Kidney (tissue), 22 donors: ENCODE measurements around the gene BCL6. TPM values are rescaled to one million over a fixed set of nuclear protein-coding genes. Genes with fewer than 3 reads are reported as not detected.

Experiments used
- DNase-seq, 5 donors: peaks; one replicate each; pipeline ENCODE4 v3.0.0-alpha.2; 2013 to 2020
- FAIRE-seq: peaks from 2 replicates; lab custom pipeline; 2012; peaks lifted over from hg19 to GRCh38; lab: Jason Lieb, UNC
- H3K27ac ChIP-seq, 2 donors: one replicate each; pipeline ENCODE4 v1.7.0; 2013; ENCODE audit warnings: low read depth in 2 of 2, low read length in 2 of 2, inconsistent platforms in 1 of 2
- H3K27me3 ChIP-seq: one replicate; pipeline ENCODE4 v1.7.1; 2013; ENCODE audit warnings: low read length, inconsistent platforms; ENCODE audit not compliant: control insufficient read depth, insufficient read depth
- H3K36me3 ChIP-seq, 3 donors: one replicate each; pipeline versions ENCODE4 v1.7.0 to v1.7.1; 2013; ENCODE audit warnings: low read length in 3 of 3, control low read depth in 1 of 3, inconsistent platforms in 1 of 3; ENCODE audit not compliant: insufficient read depth in 3 of 3, control insufficient read depth in 2 of 3
- H3K4me1 ChIP-seq, 3 donors: one replicate each; pipeline versions ENCODE4 v1.7.0 to v1.7.1; 2013; ENCODE audit warnings: low read length in 3 of 3, inconsistent platforms in 1 of 3, low read depth in 1 of 3; ENCODE audit not compliant: control insufficient read depth in 2 of 3, insufficient read depth in 2 of 3
- H3K4me3 ChIP-seq, 3 donors: one replicate each; pipeline versions ENCODE4 v1.7.0 to v1.8.1; 2013; ENCODE audit warnings: low read length in 3 of 3, control low read depth in 1 of 3, inconsistent platforms in 1 of 3
- H3K9ac ChIP-seq, 3 donors: one replicate each; pipeline versions ENCODE4 v1.7.0 to v1.7.1; 2013; ENCODE audit warnings: low read length in 3 of 3, control low read depth in 1 of 3, inconsistent platforms in 1 of 3
- H3K9me3 ChIP-seq, 3 donors: one replicate each; pipeline versions ENCODE4 v1.7.0 to v1.7.1; 2013; ENCODE audit warnings: low read length in 3 of 3, control low read depth in 1 of 3, inconsistent platforms in 1 of 3; ENCODE audit not compliant: control insufficient read depth in 2 of 3, insufficient read depth in 1 of 3
- CTCF ChIP-seq: IDR thresholded peaks from 3 replicates; pipeline ENCODE4 v1.5.1; 2012; ENCODE audit warnings: mild to moderate bottlenecking, moderate library complexity, borderline replicate concordance; ENCODE audit not compliant: insufficient read depth; ENCODE audit errors: extremely low read depth
- intact Hi-C: fragments of 100-400 bp; cut with DNase I; formaldehyde crosslinking; loops from one replicate; pipeline ENCODE4 v1.11.1; 2022
- long read RNA-seq, 10 donors: library from polyadenylated mRNA in 1 of 10; unstranded in 1 of 10; transcript quantifications; one replicate each; pipeline ENCODE4 v2.0.0 and lab custom pipeline, GENCODE V29; 2021 to 2026
- polyA plus RNA-seq: library from polyadenylated mRNA; stranded (reverse); fragments of 350-450 nt; fragmentation: Illumina TruSeq; extraction: RNeasy Lipid Tissue Mini Kit (QIAGEN cat#74804); gene quantifications from one replicate; pipeline ENCODE4 v1.2.3, GENCODE V29; 2014; ENCODE audit warnings: low read depth, low replicate concordance; ENCODE audit not compliant: insufficient read depth
- total RNA-seq: library from RNA; stranded (reverse); fragmentation: NEBNext Ultra II Directional; extraction: Animal tissue kit (Norgen Biotek cat#: 25700); gene quantifications from one replicate; pipeline ENCODE4 v1.2.1, GENCODE V29; 2021
- donor health status: control.
- donor health status: control.
- donor health status: control.
- donor health status: control.
- donor health status: control.
- donor health status: DM: yes; HTN: yes; CAD: no.
- donor health status: Normal renal cell carcinoma (clear cell type).

BCL6 gene
- total RNA-seq (110 TPM), polyA plus RNA-seq (7.3 TPM)
- long read RNA-seq, donor 1, result 0 reads
- long read RNA-seq, donor 2, partial matches to known transcripts, result 7 of 9 reads
- long read RNA-seq, donor 2, other reads (novel, unspliced or antisense), result 0 of 9 reads
- long read RNA-seq, donor 3, result 0 reads
- long read RNA-seq, donor 4, result 0 reads
- long read RNA-seq, donor 5, result 0 reads
- long read RNA-seq, donor 6, result 0 reads
- long read RNA-seq, donor 7, partial matches to known transcripts, result 23 of 58 reads
- long read RNA-seq, donor 7, other reads (novel, unspliced or antisense), result 34 of 58 reads
- long read RNA-seq, donor 8, result 0 reads
- long read RNA-seq, donor 9, result 0 reads
- long read RNA-seq, donor 10, partial matches to known transcripts, result 0 of 1 reads
- long read RNA-seq, donor 10, other reads (novel, unspliced or antisense), result 0 of 1 reads

GRCh38 chr3:187745201-187746058 is at the start of gene BCL6:
Gene BCL6 (minus strand): TSS chr3:187745468. CDS start chr3:187733693, 11,775 bp downstream.
- peak; percentile 21 for FAIRE-seq
- Histone ChIP-seq H3K36me3 (no peaks in the 10 kb centered on the region), H3K4me1 (peaks cover 8 to 24% (median 9%) of the 10 kb centered on the region in 3 donors), H3K4me3 (peak within 1 kb of the TSS; percentile 73 to 93 (median 86)), H3K9me3 (no peaks in the 10 kb centered on the region), H3K9ac (peak within 1 kb of the TSS; percentile 86 to 98 (median 94)), H3K27me3 (no peaks in the 10 kb centered on the region), H3K27ac (peak within 1 kb of the TSS; percentile 99)
- peak; percentile 96 to 99 (median 98) for DNase-seq
- TF ChIP-seq CTCF, result peak; percentile 14
- intact Hi-C loops, result loop anchor here (10.0 kb wide), 1 partner anchor 299 kb away; no protein-coding TSS in a partner anchor

GRCh38 chr3:187794731-187795130 is 49.5 kb upstream of the BCL6 start:
- TF ChIP-seq CTCF, result no peak
- H3K9me3 ChIP-seq, result no peaks in the 10 kb centered on the region
- H3K36me3 ChIP-seq, result no peaks in the 10 kb centered on the region
- FAIRE-seq (no peak), DNase-seq (no peak)
- peak overlapping the region in 1 of 2 donors; percentile 35 for H3K27ac ChIP-seq
- intact Hi-C loops, result no loop called here
- no peaks in the 10 kb centered on the region for H3K27me3 ChIP-seq
- no peak overlapping the region for H3K4me3 ChIP-seq
- no peaks in the 10 kb centered on the region for H3K4me1 ChIP-seq
- H3K9ac ChIP-seq, result no peak overlapping the region

- no peak for FAIRE-seq
- Histone ChIP-seq H3K36me3 (no peaks in the 10 kb centered on the region), H3K27ac (no peak overlapping the region), H3K27me3 (no peaks in the 10 kb centered on the region), H3K9ac (no peak overlapping the region), H3K4me1 (no peaks in the 10 kb centered on the region), H3K9me3 (no peaks in the 10 kb centered on the region), H3K4me3 (no peak overlapping the region)
- DNase-seq, result no peak
- no peak for TF ChIP-seq CTCF
- intact Hi-C loops, result no loop called here
Measured at GRCh38 chr3:187793618-187794017, 48.4 kb upstream of the BCL6 start.
